ENCODE data around the gene PTPDC1. TPM values are rescaled to one million over a fixed set of nuclear protein-coding genes. Genes with fewer than 3 reads are reported as not detected.

PTPDC1 gene
- total and polyA plus RNA-seq, 2 experiments from 2014 or later, result 3.3 to 11.8 TPM

DNA sequence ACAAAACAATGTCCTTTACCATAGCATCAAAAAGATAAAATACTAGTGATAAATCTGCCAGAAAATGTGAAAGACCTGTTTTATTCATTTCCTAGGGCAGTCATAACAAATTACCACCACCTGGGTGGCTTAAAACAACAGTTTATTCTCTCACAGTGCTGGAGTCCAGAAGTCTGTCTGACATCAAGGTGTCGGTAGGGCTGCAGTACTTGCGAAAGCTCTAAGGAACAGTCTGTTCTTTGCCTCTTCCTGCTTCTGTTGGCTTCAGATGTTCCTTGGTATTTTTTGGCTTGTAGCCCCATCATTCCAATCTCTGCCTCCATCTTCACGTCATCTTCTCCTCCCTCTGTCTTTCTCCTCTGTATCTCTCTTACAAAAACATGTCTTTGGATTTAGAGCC, 51.0 kb downstream of the PTPDC1 start:
- peak in 1 of 2 donors; percentile 98 for DNase-seq (ENCODE audit: low read depth in 1 of 2, low spot score in 1 of 2)
- Histone ChIP-seq H3K4me3 (no peak overlapping the region), H3K27me3 (no peaks in the 10 kb centered on the region), H3K4me1 (ENCODE audit: low read depth) (no peaks in the 10 kb centered on the region), H3K9me3 (ENCODE audit: low read depth) (no peaks in the 10 kb centered on the region), H3K36me3 (no peaks in the 10 kb centered on the region), H3K27ac (no peak overlapping the region)
- TF ChIP-seq, protein P1, sequence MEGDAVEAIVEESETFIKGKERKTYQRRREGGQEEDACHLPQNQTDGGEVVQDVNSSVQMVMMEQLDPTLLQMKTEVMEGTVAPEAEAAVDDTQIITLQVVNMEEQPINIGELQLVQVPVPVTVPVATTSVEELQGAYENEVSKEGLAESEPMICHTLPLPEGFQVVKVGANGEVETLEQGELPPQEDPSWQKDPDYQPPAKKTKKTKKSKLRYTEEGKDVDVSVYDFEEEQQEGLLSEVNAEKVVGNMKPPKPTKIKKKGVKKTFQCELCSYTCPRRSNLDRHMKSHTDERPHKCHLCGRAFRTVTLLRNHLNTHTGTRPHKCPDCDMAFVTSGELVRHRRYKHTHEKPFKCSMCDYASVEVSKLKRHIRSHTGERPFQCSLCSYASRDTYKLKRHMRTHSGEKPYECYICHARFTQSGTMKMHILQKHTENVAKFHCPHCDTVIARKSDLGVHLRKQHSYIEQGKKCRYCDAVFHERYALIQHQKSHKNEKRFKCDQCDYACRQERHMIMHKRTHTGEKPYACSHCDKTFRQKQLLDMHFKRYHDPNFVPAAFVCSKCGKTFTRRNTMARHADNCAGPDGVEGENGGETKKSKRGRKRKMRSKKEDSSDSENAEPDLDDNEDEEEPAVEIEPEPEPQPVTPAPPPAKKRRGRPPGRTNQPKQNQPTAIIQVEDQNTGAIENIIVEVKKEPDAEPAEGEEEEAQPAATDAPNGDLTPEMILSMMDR (IDR thresholded peaks at IDR 0.05; ENCODE audit: low read depth, low read length), result no peak

DNA sequence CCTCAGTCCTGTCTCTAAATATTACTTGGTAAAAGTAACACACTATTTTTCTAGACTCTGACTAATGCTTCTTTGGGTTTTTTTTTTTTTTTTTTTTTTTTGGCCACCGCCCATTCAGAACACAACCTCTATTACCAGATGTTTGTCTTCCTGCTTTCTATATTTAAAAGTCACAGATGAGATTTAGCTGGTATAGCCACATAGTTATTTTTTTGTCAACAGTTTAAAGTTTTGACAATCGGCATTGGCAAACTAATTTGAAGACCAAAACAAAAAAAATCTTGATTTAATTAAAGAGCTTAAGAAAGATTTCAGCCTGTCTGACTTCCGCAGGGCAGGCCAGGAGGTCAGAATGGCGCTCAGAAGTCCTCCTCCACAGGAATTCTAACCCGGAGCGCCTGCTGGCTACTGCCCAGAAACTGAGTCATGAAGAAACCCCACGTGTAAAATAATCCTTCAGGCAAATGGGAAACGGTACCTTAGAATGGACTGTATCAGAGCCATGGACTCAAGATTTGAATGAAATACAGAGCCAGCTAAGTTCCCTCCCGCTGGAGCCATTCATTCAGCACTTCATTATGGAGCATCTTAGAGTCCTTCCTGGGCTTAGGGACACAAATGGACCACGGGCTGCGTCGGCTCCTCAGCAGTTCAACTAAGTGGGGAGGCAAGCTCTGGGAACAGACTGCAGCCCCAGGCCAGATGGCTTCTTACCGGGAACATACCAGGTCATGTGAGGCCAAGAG, 55.6 kb downstream of the PTPDC1 start:
- H3K27ac ChIP-seq, result no peak overlapping the region
- no peaks in the 10 kb centered on the region for H3K27me3 ChIP-seq
- no peaks in the 10 kb centered on the region for H3K36me3 ChIP-seq
- H3K9me3 ChIP-seq (ENCODE audit: low read depth), result no peaks in the 10 kb centered on the region
- H3K4me1 ChIP-seq (ENCODE audit: low read depth), result no peaks in the 10 kb centered on the region
- TF ChIP-seq, protein P1 (IDR thresholded peaks at IDR 0.05; ENCODE audit: low read depth, low read length), result no peak
- H3K4me3 ChIP-seq, result no peak overlapping the region
- peak in 1 of 2 donors; percentile 98 for DNase-seq (ENCODE audit: low read depth in 1 of 2, low spot score in 1 of 2)

DNA sequence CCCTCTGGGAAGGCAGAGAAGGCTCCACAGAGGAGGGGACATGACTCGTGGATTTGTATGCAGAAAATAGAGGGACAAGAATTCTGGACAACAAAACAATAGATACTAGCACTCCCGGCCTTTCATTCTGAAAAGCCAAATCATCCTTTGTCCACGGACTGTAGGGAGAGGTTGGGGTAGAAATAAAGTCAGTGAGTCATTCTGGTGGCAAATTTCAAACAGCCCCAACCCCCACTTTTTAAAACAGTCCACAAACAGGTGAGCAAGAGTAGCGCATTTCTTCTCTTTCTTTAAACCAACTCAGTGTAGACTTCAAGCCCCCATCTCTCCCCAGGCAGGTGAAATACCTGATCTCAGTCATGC, 56.1 kb downstream of the PTPDC1 start:
- Histone ChIP-seq H3K36me3 (no peaks in the 10 kb centered on the region), H3K27me3 (no peaks in the 10 kb centered on the region), H3K27ac (no peak overlapping the region), H3K4me1 (ENCODE audit: low read depth) (no peaks in the 10 kb centered on the region), H3K9me3 (ENCODE audit: low read depth) (no peaks in the 10 kb centered on the region), H3K4me3 (no peak overlapping the region)
- DNase-seq (ENCODE audit: low read depth in 1 of 2, low spot score in 1 of 2), result no peak
- TF ChIP-seq, protein P1 (IDR thresholded peaks at IDR 0.05; ENCODE audit: low read depth, low read length), result no peak

DNA sequence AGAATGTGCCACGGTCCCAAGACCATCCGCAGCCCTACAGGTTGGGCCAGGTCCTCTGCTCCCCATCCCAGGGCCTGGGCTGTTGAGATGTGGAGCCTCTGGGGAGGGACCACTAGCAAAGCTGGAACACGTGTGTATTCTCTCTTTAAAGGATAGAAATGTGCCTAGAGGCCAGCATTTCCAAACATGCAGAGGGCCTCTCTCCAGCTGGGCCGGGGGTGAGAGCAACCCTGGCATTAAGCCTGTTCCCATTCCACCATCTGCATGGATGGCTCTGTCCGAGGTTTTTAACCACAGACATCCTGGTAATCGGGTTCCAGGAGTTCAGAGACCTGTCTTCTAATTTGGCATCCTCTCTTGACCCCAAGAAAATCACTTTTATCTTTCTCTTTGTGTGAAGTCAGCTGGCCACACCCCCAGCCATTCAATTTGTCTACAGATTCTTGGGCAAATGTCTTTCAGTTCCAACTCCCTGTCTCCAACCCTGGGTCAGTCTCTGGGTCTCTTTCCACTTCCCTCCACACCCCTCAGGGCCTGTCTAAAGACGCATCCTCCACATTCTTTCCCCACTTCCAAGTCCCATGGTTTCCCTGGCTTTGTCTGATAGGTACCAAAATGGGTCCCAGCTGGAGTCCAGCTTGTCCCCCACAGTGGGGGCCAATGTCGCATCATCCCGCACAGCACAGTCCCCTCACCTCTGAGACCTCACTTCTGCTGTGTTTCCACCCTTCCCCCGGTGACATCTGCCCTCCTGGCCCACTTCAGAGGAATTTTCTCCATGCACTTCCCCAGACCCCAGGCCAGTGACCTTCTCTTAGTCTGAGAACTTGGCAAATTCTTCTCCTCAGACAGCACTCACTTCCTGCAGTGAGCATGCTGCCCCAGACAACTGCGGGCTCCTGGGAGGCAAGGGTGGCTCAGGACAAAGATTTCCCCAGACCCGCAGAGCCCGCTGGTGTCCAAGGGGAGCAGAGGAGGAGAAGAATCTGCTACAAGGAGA, 56.8 kb downstream of the PTPDC1 start:
- peak in 1 of 2 donors; percentile 92 for DNase-seq (ENCODE audit: low read depth in 1 of 2, low spot score in 1 of 2)
- TF ChIP-seq, protein P1 (IDR thresholded peaks at IDR 0.05; ENCODE audit: low read depth, low read length), result no peak
- Histone ChIP-seq H3K27me3 (no peaks in the 10 kb centered on the region), H3K27ac (no peak overlapping the region), H3K36me3 (no peaks in the 10 kb centered on the region), H3K9me3 (ENCODE audit: low read depth) (no peaks in the 10 kb centered on the region), H3K4me1 (ENCODE audit: low read depth) (no peaks in the 10 kb centered on the region), H3K4me3 (no peak overlapping the region)

DNA sequence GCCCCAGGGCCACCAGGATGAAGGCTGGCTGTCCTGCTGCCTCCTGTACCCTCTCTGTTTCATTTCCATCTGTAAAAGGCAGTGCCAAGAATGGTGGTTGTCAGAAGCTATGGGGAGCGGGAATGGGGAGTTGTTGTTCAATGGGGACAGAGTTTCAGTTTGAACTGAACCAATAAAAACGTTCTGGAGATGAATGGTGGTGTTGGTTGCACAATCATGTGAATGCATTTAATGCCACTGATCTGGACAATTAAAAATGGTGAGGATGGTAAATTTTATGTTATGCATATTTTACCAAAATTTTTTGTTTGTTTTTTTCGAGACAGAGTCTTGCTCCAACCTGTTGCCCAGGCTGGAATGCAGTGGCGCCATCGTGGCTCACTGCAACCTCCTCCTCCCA, 58.1 kb downstream of the PTPDC1 start:
- no peaks in the 10 kb centered on the region for H3K36me3 ChIP-seq
- no peaks in the 10 kb centered on the region for H3K27me3 ChIP-seq
- no peak overlapping the region for H3K4me3 ChIP-seq
- TF ChIP-seq, protein P1 (IDR thresholded peaks at IDR 0.05; ENCODE audit: low read depth, low read length), result no peak
- H3K9me3 ChIP-seq (ENCODE audit: low read depth), result no peaks in the 10 kb centered on the region
- DNase-seq (ENCODE audit: low read depth in 1 of 2, low spot score in 1 of 2), result no peak
- no peaks in the 10 kb centered on the region for H3K4me1 ChIP-seq (ENCODE audit: low read depth)
- H3K27ac ChIP-seq, result no peak overlapping the region

All from cardiac muscle cell (in vitro differentiated cells and primary cell).